HEK293 (cell line): ENCODE data around the gene VDAC1.
A peak's percentile ranks its signal among the peaks of the same experiment; 100 is the strongest.

ENCODE experiments used
- CTCF ChIA-PET: fragments of 350-600 bp; formaldehyde crosslinking; extraction: SDS; loops from one replicate; lab custom pipeline; 2021; ENCODE audit warnings: antibody characterized with exemption; lab: Yijun Ruan, JAX
- POLR2A ChIA-PET: fragments of 300-600 bp; formaldehyde crosslinking; extraction: SDS; loops from one replicate; lab custom pipeline; 2020; ENCODE audit warnings: antibody characterized with exemption, inconsistent platforms; lab: Yijun Ruan, JAX
- H3K27ac ChIP-seq: fragments of 200-500 bp; sonication (Bioruptor generic); 2 replicates; pipeline ENCODE4 v1.5.1; 2014; ENCODE audit warnings: low read depth, low read length, control low read depth, inconsistent platforms; ENCODE audit errors: extremely low read depth
- H3K36me3 ChIP-seq, 2 experiments: fragments of 200-500 bp in 1 of 2; sonication (Bioruptor generic) in 1 of 2; 1 replicate in 1 of 2; 2 replicates in 1 of 2; pipeline ENCODE4 v1.5.1; 2014 to 2017; ENCODE audit warnings: inconsistent platforms in 2 of 2, low read length in 2 of 2; ENCODE audit not compliant: control insufficient read depth in 2 of 2, insufficient read depth in 1 of 2
- H3K4me1 ChIP-seq: fragments of 200-500 bp; sonication (Bioruptor generic); 2 replicates; pipeline ENCODE4 v1.5.1; 2014; ENCODE audit warnings: mild to moderate bottlenecking, low read length, inconsistent platforms; ENCODE audit not compliant: control insufficient read depth, insufficient read depth
- H3K4me3 ChIP-seq: 2 replicates; pipeline ENCODE4 v1.5.1; 2011; ENCODE audit warnings: low read depth, mild to moderate bottlenecking, control low read depth, low read length, moderate library complexity
- H3K9me3 ChIP-seq: fragments of 200-500 bp; sonication (Bioruptor generic); 2 replicates; pipeline ENCODE4 v1.5.1; 2014; ENCODE audit warnings: low read depth, low read length, inconsistent platforms; ENCODE audit not compliant: control insufficient read depth, insufficient read depth
- EGR2 ChIP-seq: fragments of 450-650 bp; formaldehyde crosslinking; IDR thresholded peaks from 2 replicates; pipeline ENCODE4 v1.5.1; 2016; ENCODE audit warnings: low read depth, missing biosample characterization, missing genetic modification characterization
- OVOL3 ChIP-seq: fragments of 450-650 bp; formaldehyde crosslinking; IDR thresholded peaks from 2 replicates; pipeline ENCODE4 v1.5.1; 2016; ENCODE audit warnings: missing biosample characterization, missing genetic modification characterization
- PRDM10 ChIP-seq: fragments of 450-650 bp; formaldehyde crosslinking; IDR thresholded peaks from 2 replicates; pipeline ENCODE4 v1.5.1; 2016; ENCODE audit warnings: missing biosample characterization, missing genetic modification characterization
- SP3 ChIP-seq: fragments of 450-650 bp; formaldehyde crosslinking; IDR thresholded peaks from 2 replicates; pipeline ENCODE4 v1.5.1; 2016; ENCODE audit warnings: missing biosample characterization, missing genetic modification characterization
- ZBTB8A ChIP-seq: fragments of 450-650 bp; formaldehyde crosslinking; IDR thresholded peaks from 2 replicates; pipeline ENCODE4 v1.5.1; 2016; ENCODE audit warnings: missing biosample characterization, missing genetic modification characterization
- ZNF138 ChIP-seq: fragments of 450-650 bp; formaldehyde crosslinking; IDR thresholded peaks from 2 replicates; pipeline ENCODE4 v1.5.1; 2016; ENCODE audit warnings: missing biosample characterization, missing genetic modification characterization, borderline replicate concordance
- ZNF175 ChIP-seq: fragments of 450-650 bp; formaldehyde crosslinking; IDR thresholded peaks from 2 replicates; pipeline ENCODE4 v1.5.1; 2016; ENCODE audit warnings: missing biosample characterization, missing genetic modification characterization
- ZNF223 ChIP-seq: fragments of 450-650 bp; formaldehyde crosslinking; IDR thresholded peaks from 2 replicates; pipeline ENCODE4 v1.5.1; 2016; ENCODE audit warnings: missing biosample characterization, missing genetic modification characterization
- ZNF335 ChIP-seq: fragments of 450-650 bp; formaldehyde crosslinking; conservative IDR thresholded peaks from 2 replicates; pipeline ENCODE4 v1.5.1; 2016; ENCODE audit warnings: missing biosample characterization, missing genetic modification characterization
- ZNF350 ChIP-seq: fragments of 450-650 bp; formaldehyde crosslinking; IDR thresholded peaks from 2 replicates; pipeline ENCODE4 v1.5.0; 2017; ENCODE audit warnings: missing biosample characterization, mild to moderate bottlenecking, missing genetic modification characterization
- ZNF514 ChIP-seq: fragments of 450-650 bp; formaldehyde crosslinking; IDR thresholded peaks from 2 replicates; pipeline ENCODE4 v1.5.1; 2016; ENCODE audit warnings: missing biosample characterization, missing genetic modification characterization
- ZNF580 ChIP-seq: fragments of 450-650 bp; formaldehyde crosslinking; IDR thresholded peaks from 2 replicates; pipeline ENCODE4 v1.5.1; 2016; ENCODE audit warnings: missing biosample characterization, missing genetic modification characterization
- ZNF624 ChIP-seq: fragments of 450-650 bp; formaldehyde crosslinking; IDR thresholded peaks from 2 replicates; pipeline ENCODE4 v1.5.1; 2017; ENCODE audit warnings: missing biosample characterization, missing genetic modification characterization
- ZNF76 ChIP-seq: fragments of 450-650 bp; formaldehyde crosslinking; IDR thresholded peaks from 2 replicates; pipeline ENCODE4; 2016; ENCODE audit warnings: low read depth, missing biosample characterization, missing genetic modification characterization, borderline replicate concordance
- ZSCAN16 ChIP-seq: fragments of 450-650 bp; formaldehyde crosslinking; IDR thresholded peaks from 2 replicates; pipeline ENCODE4 v1.5.1; 2016; ENCODE audit warnings: missing biosample characterization, missing genetic modification characterization

Gene VDAC1

GRCh38 chr5:134018986-134019316 is 14.2 kb upstream of the VDAC1 start:
- no peak overlapping the region for H3K4me3 ChIP-seq
- TF ChIP-seq ZNF138, result no peak
- no peak for TF ChIP-seq ZNF514 (tag by site-specific recombination)
- TF ChIP-seq ZNF350 (tag by site-specific recombination), result no peak
- TF ChIP-seq ZBTB8A, result no peak
- TF ChIP-seq ZNF223 (tag by site-specific recombination), result no peak
- TF ChIP-seq ZNF580 (tag by site-specific recombination), result no peak
- TF ChIP-seq ZSCAN16 (tag by site-specific recombination), result no peak
- TF ChIP-seq ZNF624 (tag by site-specific recombination), result no peak
- no peak for TF ChIP-seq EGR2 (tag by site-specific recombination)
- TF ChIP-seq ZNF175 (tag by site-specific recombination), result no peak
- no peaks in the 10 kb centered on the region for H3K36me3 ChIP-seq
- H3K4me1 ChIP-seq, result no peaks in the 10 kb centered on the region
- H3K27ac ChIP-seq, result no peak overlapping the region
- ChIA-PET CTCF (interaction anchor here (1.2 kb wide), 1 partner anchor 122 kb away, joined by 4 read pairs; no protein-coding TSS in a partner anchor), POLR2A (interaction anchor here (2.2 kb wide), 1 partner anchor 14 kb away, joined by 8 read pairs; the partner anchor contains the start of gene VDAC1)
- no peaks in the 10 kb centered on the region for H3K9me3 ChIP-seq

DNA sequence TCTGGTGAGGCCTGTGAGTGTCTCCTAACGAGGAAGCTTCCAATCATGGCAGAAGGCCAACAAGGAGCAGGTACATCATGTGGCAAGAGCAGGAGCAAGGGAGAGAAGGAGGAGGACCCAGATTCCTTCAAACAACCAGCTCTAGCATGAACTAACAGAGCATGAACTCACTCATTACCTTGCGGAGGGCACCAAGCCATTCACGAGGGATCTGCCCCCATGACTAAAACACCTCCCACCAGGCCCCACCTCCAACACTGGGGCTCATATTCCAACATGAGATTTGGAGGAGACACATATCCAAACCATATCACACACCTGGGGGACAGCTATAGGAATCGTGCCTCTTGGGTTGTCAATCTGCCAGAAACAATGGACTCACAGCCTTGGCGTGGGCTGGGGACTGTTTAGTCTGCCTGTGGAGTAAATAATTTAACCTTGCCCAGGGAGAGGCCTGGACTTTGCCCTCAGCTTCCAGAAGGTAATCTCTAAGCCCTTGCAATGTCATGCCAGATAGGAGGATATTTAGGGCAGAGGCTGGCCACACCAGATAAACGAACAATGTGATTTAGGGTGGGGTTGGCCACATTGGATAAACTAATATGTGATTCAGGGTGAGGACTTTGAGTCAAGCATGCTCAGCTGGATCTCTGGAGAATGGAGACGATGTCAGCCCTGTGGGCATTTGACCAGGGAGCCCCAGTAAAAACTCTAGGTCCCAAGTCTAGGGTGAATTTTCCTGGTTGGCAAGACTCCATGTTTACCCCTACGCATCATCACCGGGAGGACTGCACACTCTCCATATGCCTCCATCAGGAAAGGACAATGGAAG is 13.6 kb upstream of the VDAC1 start:
- no peak overlapping the region for H3K27ac ChIP-seq
- no peak for TF ChIP-seq ZNF76 (tag by site-specific recombination)
- peak; percentile 43; the same call in 1 of the 2 replicates for TF ChIP-seq ZNF335
- TF ChIP-seq, all 188 proteins: peak for 1
- Histone ChIP-seq H3K36me3 (no peaks in the 10 kb centered on the region), H3K4me1 (no peaks in the 10 kb centered on the region), H3K4me3 (no peak overlapping the region), H3K9me3 (no peaks in the 10 kb centered on the region)
- ChIA-PET POLR2A (interaction anchor here (2.2 kb wide), 1 partner anchor 14 kb away, joined by 8 read pairs; the partner anchor contains the start of gene VDAC1), CTCF (interaction anchor here (1.2 to 1.6 kb wide), 2 partner anchors 8 to 122 kb away, joined by 4 to 5 read pairs; no protein-coding TSS in a partner anchor)

DNA sequence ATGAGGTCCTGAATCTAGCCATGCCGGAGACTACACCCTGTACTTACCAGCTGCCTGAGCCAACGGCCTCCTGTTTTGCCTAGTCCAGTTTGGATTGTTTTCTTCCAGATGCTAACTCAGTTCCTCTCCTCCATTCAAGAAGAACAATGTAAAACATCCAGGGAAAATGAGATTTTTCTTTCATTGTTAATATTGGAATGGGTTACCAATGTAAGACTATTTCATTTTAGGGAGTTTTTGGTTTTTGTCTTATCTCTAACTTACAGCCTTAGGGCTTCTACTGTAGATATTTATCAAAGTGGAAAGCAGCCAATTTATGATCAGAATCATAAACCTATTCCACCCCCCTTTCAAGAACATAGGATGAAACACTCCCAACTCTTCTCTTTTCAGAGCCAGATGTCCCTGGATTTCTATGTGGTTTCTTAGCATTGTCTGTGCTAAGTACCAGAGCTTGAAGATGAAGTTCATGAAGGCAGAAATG is 3.5 kb upstream of the VDAC1 start:
- no peak overlapping the region for H3K4me3 ChIP-seq

More for the DNA sequence above, 3.5 kb upstream of the VDAC1 start:
- no peaks in the 10 kb centered on the region for H3K9me3 ChIP-seq
- no peaks in the 10 kb centered on the region; the same call in 1 of the 2 replicates for H3K4me1 ChIP-seq
- H3K27ac ChIP-seq, result no peak overlapping the region
- CTCF ChIA-PET, result interaction anchor here (1.0 to 2.2 kb wide), 3 partner anchors 12 to 32 kb away, joined by 3 to 17 read pairs (median 3); no protein-coding TSS in a partner anchor
- POLR2A ChIA-PET, result interaction anchor here (0.6 to 0.7 kb wide), 3 partner anchors 22 to 620 kb away, joined by 3 to 6 read pairs (median 5); no protein-coding TSS in a partner anchor
- H3K36me3 ChIP-seq, result peaks cover 0 to under 1% of the 10 kb centered on the region in 2 experiments; a peak in 1 of 3 replicates
- TF ChIP-seq SP3 (0 out of 2 replicates have a peak, but pooled peaks have one; percentile 17), PRDM10 (tag by site-specific recombination) (peak; percentile 80), OVOL3 (tag by site-specific recombination) (no peak), ZNF335 (peak; percentile 43; the same call in 1 of the 2 replicates)
- TF ChIP-seq, all 188 proteins: peak for 3
